H1 (cell line): ENCODE measurements around the gene IDI2. TPM values are rescaled to one million over a fixed set of nuclear protein-coding genes. Genes with fewer than 3 reads are reported as not detected.

ENCODE experiments used
- CEBPB ChIP-seq: IDR thresholded peaks from 2 replicates; pipeline ENCODE4 v1.6.1; 2012; ENCODE audit warnings: low read depth, low read length
- KDM5A ChIP-seq: fragments of 200-600 bp; IDR thresholded peaks from 2 replicates; pipeline ENCODE4 v1.7.1; 2012; ENCODE audit warnings: mild to moderate bottlenecking, low read length, inconsistent platforms, mixed read lengths
- POLR2AphosphoS5 ChIP-seq: IDR thresholded peaks from 2 replicates; pipeline ENCODE4 v1.6.1; 2011; ENCODE audit warnings: low read depth, low read length
- polyA plus RNA-seq, 7 experiments: library from polyadenylated mRNA; depleted of rRNA in 3 of 7; stranded (reverse) in 5 of 7; unstranded in 2 of 7; fragments of >200 nt in 5 of 7; fragments of 200-250 nt in 2 of 7; gene quantifications; 1 replicate in 5 of 7; 2 replicates in 1 of 7; 4 replicates in 1 of 7; pipeline versions ENCODE4 v1.2.1 to v1.2.3, GENCODE V29; 2011 to 2013; ENCODE audit warnings: missing spikeins in 2 of 7, mixed read lengths in 2 of 7
- total RNA-seq: library from RNA; stranded (reverse); fragmentation: NEBNext Ultra II Directional; extraction: Animal tissue kit (Norgen Biotek cat#: 25700); gene quantifications from 2 replicates; pipeline ENCODE4 v1.2.1, GENCODE V29; 2021
- TF ChIP-seq, protein P1 (sequence below): IDR thresholded peaks from 2 replicates; pipeline ENCODE4 v1.6.1; 2011; ENCODE audit warnings: low read depth, mild to moderate bottlenecking, low read length; ENCODE audit not compliant: insufficient read depth

IDI2 gene
- total and polyA plus RNA-seq, 2 of the 8 experiments (the other 6 are each of a cell fraction or from before 2014, with no cell fraction given) = not detected

DNA sequence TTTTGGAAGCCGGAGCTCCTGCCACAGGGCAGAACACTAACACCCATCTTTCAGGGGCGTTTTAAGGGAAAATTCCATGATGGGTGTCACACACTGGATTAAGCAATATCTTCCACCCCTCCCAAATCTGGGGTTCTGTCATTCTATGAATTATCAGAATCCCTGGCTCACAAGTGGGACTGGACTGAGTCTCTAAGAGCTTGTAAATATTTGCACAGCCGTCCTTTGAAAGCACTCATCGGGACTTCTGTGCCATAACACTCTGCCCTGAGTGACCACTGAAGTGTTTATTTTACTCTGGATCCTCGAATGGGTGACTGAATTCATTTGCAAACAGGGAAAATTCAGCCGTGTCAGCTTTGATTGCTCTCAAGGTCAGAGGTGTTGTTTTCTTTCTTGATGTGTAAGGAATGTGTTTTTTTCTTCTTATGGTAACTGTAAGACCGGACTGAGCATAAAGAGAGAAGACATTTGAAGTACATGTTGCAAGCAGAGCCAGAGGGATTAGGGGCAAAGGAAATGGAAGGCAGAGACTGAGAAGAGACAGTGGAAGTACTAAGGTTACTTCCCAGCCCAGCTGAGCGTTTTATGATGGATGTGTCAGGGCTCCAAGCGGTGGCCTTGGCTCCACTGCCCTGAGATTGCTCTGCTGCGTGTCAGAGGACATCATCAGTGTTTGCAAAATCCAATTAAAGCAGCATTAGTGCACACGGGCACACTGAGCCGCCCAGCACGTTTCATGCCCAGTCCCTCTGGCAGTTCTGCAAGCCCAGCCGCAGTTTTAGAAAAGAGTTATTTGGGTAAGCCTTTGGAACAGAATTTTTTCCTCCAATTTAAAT lies 55.1 kb downstream of the IDI2 start (continued):
- TF ChIP-seq CEBPB (no peak), KDM5A (no peak), POLR2AphosphoS5 (no peak)
- TF ChIP-seq, protein P1, sequence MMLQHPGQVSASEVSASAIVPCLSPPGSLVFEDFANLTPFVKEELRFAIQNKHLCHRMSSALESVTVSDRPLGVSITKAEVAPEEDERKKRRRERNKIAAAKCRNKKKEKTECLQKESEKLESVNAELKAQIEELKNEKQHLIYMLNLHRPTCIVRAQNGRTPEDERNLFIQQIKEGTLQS = no peak
